ENCODE measurements around the gene MZF1.
"Not testable (repeated sequence)": the region's sequence is repeated elsewhere in the genome, so short reads cannot be mapped to it uniquely, and the experiment has no call there.

Gene MZF1

DNA sequence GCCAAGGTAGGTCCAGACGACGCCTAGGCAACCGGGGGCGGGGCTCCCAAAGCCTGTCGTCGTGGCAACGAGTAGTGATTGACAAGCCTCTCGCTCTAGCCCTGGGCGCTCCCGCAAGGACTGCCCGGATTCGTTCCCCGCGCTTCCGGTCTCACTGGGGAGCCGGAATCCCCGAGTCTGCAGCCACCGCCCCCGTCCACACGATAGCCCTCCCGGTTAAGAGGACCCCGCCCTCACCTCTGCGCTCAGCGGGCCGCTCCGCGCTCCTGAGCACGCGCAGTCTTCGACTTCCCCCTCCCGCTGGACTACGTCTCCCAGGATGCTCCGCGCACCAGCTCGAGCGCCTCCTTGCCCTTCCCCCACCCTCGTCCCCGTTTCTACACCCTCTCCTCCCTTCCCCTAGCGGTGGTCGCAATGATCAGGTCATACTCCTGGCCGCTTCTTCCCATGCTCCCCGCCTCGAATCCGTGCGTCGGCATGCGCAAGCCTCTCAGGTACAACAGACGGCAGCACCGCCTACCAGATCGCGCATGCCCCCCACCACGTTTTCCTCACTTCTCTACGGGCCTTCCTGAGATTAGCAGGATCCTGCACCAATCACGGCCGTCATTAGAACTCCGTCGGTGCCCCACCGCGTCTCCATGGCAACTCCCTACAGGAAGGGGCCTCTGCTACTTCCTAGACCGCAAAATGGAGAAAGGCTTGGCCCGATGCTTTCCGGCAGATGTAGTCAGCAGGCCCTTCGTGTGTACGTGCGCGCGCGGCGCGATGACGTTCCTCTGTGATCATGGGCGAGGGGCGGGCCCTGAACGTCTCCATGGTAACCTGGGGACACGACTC, at the start of gene MZF1:
Gene MZF1 (minus strand): TSS at position 518 of the 840 bp plus-strand sequence. CDS start 1,946 bp downstream, outside the sequence.
- DNase-seq: peak; percentile 100

GRCh38 chr19:58607213-58607612, 34.1 kb upstream of the MZF1 start:
- peak in 1 of 2 donors; percentile 40 for DNase-seq

GRCh38 chr19:58606251-58606896, 33.2 kb upstream of the MZF1 start:
- DNase-seq: not testable (repeated sequence)

DNA sequence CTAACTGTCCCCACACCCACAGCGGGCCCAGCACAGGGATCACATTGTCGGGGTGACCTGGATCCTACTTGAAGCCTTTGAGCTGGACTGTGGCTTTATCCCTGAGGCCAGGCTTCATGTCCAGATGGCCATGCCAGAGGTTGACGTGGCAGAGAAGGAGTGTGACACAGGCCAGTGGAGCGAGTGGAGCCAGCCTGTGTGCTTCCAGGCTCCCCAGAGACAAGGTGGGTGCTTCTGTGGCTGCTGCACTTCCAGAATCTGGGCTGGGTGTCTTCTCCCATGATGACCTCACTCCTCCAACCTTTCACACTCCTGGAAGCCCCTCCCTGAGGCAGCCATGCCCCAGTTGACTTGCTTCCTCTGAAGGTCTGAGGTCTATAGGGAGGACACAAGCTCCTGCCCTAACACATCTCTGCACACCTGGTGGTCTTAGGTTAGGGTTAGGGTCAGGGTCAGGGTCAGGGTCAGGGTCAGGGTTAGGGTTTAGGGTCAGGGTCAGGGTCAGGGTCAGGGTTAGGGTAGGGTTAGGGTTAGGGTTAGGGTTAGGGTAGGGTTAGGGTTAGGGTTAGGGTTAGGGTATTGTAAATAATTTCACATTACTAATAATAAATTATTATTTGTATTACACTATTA, 13.1 kb upstream of the MZF1 start:
- DNase-seq: no peak

- DNase-seq: no peak
Measured at GRCh38 chr19:58585442-58586132, 12.5 kb upstream of the MZF1 start.

- DNase-seq: no peak
Measured at GRCh38 chr19:58584498-58585441, 11.6 kb upstream of the MZF1 start.

DNA sequence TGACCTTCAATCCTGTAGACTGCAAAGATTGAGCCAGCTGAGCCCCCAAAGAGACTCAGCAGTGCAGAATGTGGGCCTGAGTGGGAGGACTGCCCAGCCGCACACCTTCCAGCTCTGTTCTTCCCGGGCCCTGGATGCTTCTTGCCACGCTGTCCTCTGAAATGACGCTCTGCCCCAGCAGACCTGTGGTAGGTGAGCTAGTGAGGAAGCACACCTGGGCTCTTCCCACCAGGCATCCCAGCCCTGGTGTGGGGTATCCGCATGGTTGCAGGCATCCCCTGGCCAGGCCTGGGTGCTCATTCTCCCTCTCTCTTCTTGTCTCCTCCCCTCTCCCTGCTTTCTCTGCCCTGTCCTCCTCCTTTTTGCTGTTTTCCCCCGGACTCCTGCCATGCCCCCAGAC, 9.8 kb upstream of the MZF1 start:
- no peak for DNase-seq

- DNase-seq: peak; percentile 92
Measured at GRCh38 chr19:58581227-58582141, 8.3 kb upstream of the MZF1 start.

GRCh38 chr19:58579473-58580142, 6.5 kb upstream of the MZF1 start:
- DNase-seq: no peak

DNA sequence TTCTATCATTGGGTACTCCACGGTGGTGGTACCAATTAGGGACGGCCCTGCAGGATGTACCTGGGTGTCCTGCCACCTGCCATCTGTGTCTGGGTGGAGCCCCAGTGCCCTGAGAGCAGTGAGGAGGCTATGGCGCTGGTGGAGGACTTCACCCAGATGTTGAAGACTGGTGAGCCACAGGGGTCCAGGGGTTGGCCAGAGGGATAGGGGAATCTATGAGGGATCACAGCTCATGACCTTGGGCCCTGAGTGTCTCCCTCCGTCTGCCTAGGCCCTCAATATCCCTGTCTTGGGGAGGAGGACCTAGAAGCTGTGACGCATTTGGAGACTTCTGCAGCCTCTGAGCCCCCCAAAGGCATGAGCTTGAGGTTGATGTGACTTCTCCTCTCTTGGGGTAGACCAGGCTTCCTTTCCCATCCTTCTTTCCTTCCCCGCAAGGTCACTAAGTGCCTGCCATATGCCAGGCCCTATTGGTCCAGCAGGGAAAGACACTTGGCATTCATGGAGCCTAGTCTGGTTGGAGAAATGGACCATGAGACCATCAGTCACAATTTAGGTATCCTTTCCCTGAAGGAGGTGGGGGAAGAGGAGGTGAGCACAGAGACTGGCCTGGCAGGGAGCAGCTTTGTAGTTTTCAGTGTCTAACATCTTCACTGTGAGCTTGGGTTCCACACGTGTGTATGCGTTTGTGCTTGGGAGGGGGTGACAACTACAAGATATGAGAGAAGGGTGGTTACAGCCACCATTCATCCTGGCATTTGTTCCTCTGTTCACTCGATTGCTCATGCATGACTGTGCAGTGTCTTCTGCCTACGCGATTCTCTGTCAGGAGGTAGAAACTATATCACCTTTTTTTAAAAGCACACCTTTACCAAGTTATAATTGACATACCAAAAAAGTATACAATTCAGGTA, 5.1 kb upstream of the MZF1 start:
- DNase-seq: no peak

DNA sequence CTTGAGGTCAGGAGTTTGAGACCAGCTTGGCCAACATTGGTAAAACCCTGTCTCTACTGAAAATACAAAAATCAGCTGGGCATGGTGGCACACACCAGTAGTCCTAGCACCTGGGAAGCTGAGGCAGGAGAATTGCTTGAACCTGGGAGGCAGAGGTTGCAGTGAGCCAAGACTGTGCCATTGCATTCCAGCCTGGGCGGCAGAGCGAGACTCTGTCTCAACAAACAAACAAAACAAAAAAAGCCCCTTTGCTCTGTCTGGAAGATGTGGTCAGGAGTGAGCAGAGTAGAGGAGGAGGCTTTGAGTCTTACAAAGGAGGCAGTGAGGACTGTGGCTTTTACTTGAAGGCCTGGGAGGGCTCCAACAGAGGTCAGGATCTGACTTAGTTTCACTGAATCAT, 4.4 kb upstream of the MZF1 start:
- DNase-seq: not testable (repeated sequence)

GRCh38 chr19:58575183-58576041, 2.3 kb upstream of the MZF1 start:
- peak; percentile 84 to 89 for DNase-seq

DNA sequence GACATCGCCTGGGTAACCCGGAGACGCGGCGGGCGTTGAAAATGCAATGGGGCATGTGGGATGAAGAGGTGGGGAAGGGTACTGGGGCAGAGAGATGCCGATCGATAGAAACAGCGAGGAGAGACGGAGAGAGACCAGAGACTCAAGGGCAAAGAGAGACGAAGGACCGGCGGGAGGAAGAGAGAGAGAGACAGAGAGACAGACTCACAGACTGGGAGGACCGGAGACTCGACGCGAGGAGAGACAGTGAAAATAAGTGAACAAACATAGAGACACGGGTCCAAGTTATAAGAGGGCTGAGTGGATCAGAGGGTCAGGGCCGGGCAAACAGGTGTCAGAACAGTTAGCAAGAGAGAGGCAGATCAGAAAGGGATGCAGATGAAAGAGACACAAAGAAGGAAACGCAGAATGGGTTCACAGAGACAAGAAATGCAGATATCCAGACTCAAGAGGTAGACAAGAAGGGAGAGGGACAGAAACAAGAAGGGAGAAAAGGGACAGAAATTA, 576 bp upstream of the MZF1 start:
- no peak for DNase-seq

- DNase-seq: no peak
Measured at GRCh38 chr19:58572026-58572817, 913 bp downstream of the MZF1 start.

- DNase-seq: no peak
Measured at GRCh38 chr19:58571575-58571947, 1.6 kb downstream of the MZF1 start.

DNA sequence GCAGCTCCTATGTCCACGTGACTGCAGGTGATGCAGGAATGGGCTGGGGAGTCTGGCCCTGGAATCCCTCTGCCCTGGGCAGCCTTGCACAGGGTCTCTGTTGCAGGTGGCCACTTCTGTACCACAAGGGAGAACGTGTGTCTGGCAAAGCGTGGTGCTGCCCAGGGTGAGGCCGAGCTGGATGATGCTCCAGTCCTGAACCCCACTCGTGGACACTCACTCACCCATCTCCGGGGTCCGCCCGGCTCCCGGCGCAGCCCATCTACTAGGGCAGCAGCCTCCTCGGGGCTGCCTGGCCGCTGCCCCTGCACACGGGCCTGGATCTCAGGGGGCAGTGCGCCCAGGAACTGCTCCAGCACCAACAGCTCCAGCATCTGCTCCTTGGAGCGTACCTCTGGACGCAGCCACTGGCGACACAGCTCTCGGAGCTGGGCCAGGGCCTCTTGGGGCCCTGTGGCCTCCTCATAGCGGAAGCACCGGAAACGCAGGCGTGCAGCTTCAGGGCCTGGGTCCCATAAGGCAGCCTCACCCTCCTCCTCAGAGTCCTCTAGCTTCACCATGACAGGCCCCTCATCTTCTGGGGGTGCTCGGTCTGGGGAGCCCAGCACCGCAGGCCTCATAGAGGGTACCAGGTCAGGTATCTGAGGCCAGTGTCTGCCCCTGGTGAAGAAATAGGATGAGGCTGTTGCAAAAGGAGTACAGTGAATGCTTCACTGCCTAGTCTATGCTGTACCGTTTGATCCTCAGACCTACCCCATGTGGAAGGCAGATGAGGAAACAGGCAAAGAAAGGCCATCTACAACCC, 2.2 kb downstream of the MZF1 start:
- DNase-seq: no peak

Measured in CD4-positive, alpha-beta T cell treated with Interleukin-4 for 1 hour (primary cell).